ENCODE data around the gene PGA3.

PGA3 gene

GRCh38 chr11:61254403-61255025, 51.2 kb downstream of the PGA3 start:
- DNase-seq: no peak

- no peak for DNase-seq
These were observed 53.6 kb downstream of the PGA3 start for GRCh38 chr11:61256710-61257482.

- DNase-seq: no peak
These were observed 55.2 kb downstream of the PGA3 start for GRCh38 chr11:61258546-61258945.

GRCh38 chr11:61259363-61259762, 56.0 kb downstream of the PGA3 start:
- DNase-seq: no peak
